ENCODE data around the gene A2ML1.
"Not testable (repeated sequence)": the region's sequence is repeated elsewhere in the genome, so short reads cannot be mapped to it uniquely, and the experiment has no call there.

DNA sequence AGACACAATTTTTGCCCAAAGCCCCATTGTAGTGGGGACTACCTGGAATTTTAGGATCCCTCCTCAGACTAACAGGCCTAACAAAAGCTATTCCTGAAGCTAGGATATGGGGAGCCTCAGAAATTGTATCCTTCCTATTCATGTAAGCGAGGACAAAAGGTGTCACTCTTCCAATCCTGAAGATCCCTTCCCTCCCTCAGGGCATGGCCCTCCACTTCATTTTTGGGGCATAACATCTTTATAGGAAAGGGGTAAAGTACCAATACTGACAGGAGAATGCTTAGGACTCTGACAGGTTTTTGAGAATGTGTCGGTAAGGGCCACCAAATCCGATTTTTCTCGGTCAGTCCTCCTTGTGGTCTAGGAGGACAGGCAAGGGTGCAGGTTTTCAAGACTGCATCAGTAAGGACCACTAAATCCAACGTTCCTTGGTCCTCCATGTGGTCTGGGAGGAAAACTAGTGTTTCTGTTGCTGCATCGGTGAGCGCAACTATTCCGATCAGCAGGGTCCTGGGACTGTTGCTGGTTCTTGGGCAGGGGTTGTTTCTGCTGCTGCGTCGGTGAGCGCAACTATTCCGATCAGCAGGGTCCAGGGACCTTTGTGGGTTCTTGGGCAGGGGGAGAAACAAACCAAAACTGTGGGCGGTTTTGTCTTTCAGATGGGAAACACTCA is 32.9 kb upstream of the A2ML1 start:
- not testable (repeated sequence) for TF ChIP-seq CTCF, POLR2A (IDR thresholded peaks at IDR 0.05)

All from body of pancreas (tissue), 4 donors.